ENCODE measurements around the gene ATP8A2.

DNA sequence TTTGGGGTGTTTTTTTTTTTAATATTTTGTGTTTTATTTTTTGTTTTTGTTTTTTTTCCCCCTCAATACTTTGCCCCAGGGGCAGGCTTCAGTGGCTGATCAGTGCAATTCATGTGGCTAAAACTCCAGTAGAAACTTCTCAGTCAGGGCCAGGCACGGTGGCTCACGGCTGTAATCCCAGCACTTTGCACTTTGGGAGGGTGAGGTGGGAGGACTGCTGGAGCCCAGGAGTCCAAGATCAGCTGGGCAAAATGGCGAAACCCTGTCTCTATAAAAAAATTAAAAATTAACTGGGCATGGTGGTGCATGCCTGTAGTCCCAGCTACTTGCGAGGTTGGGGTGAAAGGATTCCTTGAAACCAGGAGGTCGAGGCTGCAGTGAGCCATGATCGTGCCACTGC, 17.4 kb upstream of the ATP8A2 start:
- TF ChIP-seq POLR2A (IDR thresholded peaks at IDR 0.05), result no peak
- TF ChIP-seq, protein P1, sequence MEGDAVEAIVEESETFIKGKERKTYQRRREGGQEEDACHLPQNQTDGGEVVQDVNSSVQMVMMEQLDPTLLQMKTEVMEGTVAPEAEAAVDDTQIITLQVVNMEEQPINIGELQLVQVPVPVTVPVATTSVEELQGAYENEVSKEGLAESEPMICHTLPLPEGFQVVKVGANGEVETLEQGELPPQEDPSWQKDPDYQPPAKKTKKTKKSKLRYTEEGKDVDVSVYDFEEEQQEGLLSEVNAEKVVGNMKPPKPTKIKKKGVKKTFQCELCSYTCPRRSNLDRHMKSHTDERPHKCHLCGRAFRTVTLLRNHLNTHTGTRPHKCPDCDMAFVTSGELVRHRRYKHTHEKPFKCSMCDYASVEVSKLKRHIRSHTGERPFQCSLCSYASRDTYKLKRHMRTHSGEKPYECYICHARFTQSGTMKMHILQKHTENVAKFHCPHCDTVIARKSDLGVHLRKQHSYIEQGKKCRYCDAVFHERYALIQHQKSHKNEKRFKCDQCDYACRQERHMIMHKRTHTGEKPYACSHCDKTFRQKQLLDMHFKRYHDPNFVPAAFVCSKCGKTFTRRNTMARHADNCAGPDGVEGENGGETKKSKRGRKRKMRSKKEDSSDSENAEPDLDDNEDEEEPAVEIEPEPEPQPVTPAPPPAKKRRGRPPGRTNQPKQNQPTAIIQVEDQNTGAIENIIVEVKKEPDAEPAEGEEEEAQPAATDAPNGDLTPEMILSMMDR (IDR thresholded peaks at IDR 0.05), result no peak

All from testis (tissue), 2 donors.